Central memory CD8-positive, alpha-beta T cell (primary cell): Measurements from ENCODE around the gene DENND2A.
"Not testable (repeated sequence)": the region's sequence is repeated elsewhere in the genome, so short reads cannot be mapped to it uniquely, and the experiment has no call there.

Experiments used
- ATAC-seq: fragments of 150-1000 bp; cut with Tn5 transposase; replicated peaks from 2 replicates; pipeline ENCODE4 v1.10.0; 2022; ENCODE audit warnings: mild to moderate bottlenecking, moderate FRiP score, moderate number of reproducible peaks; ENCODE audit not compliant: poor library complexity, severe bottlenecking; ENCODE audit errors: extremely low read depth
- DNase-seq, 2 donors: peaks; one replicate each; pipeline ENCODE4 v3.0.0; 2021; ENCODE audit warnings: low spot score in 2 of 2
- H3K27ac Mint-ChIP-seq: one replicate; pipeline ENCODE4 v1.8.0; 2022; ENCODE audit warnings: low read depth, mild to moderate bottlenecking, moderate library complexity, mixed read lengths
- H3K27me3 Mint-ChIP-seq: one replicate; pipeline ENCODE4 v1.8.0; 2022; ENCODE audit warnings: mixed read lengths
- H3K36me3 Mint-ChIP-seq: one replicate; pipeline ENCODE4 v1.8.0; 2022; ENCODE audit warnings: mild to moderate bottlenecking, moderate library complexity, mixed read lengths; ENCODE audit not compliant: insufficient read depth
- H3K4me1 Mint-ChIP-seq: one replicate; pipeline ENCODE4 v1.8.0; 2022; ENCODE audit warnings: mixed read lengths
- H3K4me3 Mint-ChIP-seq: one replicate; pipeline ENCODE4 v1.8.0; 2022; ENCODE audit warnings: mild to moderate bottlenecking, moderate library complexity, mixed read lengths
- H3K9me3 Mint-ChIP-seq: one replicate; pipeline ENCODE4 v1.8.0; 2022; ENCODE audit warnings: mixed read lengths

The DENND2A gene

DNA sequence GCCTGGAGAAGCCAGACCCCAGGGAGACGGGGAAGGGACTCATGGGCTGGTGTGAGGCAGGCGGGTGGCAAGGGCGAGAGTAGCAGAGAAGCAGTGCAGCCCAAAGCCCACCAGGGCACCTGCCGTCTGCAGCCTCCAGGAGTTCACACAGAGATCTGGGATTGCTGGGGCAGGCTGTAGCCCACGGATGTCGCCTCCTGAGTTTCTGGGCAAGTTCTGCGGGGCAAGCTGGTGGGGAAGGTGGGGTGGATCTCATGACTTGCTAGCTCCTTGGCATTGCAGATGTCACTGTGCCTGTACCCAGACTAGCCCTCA, 38.2 kb upstream of the DENND2A start:
- Mint-ChIP-seq H3K27me3 (no peaks in the 10 kb centered on the region), H3K9me3 (no peaks in the 10 kb centered on the region), H3K36me3 (peaks cover 49% of the 10 kb centered on the region), H3K27ac (no peak overlapping the region), H3K4me3 (no peak overlapping the region), H3K4me1 (peaks cover 35% of the 10 kb centered on the region)
- no peak for DNase-seq
- ATAC-seq = no peak

DNA sequence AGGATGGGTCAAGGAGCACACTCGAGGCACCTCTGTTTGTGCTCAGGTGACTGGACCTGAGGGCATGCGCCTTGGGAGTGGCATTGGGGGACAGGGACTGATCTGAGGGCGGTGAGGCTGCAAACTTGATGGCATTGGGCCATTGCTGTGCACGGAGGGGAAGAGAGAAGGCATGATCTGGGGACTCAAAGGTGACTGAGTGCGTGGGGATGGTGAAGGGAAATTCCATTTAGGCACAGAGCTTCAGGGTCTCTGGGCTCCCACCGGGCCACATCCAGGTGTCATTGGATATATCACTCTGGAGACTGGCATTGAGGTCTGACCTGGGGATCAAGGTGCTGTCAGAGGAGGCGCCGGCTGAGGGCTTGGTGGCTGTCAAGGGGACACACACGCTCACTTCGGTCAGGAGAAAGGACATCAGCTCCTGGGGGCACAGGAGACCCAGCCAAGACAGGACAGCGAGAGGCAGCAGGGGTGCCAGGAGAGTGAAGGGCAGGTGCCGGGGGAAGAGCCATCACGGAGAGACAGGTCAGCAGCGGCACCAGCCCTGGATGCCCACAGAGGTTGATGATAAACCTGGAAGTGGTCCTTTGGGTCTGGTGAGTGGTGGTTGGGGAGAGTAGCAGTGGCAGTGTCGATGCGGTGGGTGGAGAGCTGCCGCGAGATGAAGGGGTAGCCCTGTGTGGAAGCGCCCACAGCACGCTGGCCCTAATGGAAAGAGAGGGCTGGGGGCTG, 37.6 kb upstream of the DENND2A start:
- no peaks in the 10 kb centered on the region for H3K9me3 Mint-ChIP-seq
- H3K4me1 Mint-ChIP-seq = peaks cover 35% of the 10 kb centered on the region
- peak overlapping the region; percentile 44 for H3K27ac Mint-ChIP-seq
- H3K27me3 Mint-ChIP-seq = no peaks in the 10 kb centered on the region
- ATAC-seq (no peak), DNase-seq (no peak)
- H3K36me3 Mint-ChIP-seq = peaks cover 49% of the 10 kb centered on the region
- H3K4me3 Mint-ChIP-seq = no peak overlapping the region

DNA sequence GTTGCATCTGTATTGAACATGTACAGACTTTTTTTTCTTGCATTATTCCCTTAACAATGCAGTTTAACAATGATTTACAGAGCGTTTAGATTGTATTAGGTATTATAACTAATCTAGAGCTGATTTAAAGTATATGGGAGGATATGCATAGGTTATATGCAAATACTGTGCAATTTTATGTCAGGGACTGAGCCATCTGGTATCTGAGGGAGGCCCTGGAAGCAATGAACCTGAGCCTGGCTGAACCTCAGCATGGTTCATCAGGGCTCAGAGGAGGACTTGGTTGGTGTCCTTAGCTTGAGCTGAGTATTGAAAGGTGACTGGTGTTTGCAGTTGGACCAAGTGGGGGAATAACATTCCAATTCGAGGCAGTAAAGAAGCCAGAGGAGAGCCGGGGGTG, 36.9 kb upstream of the DENND2A start:
- peak overlapping the region; percentile 44 for H3K27ac Mint-ChIP-seq
- no peak for ATAC-seq
- H3K4me3 Mint-ChIP-seq = no peak overlapping the region
- peaks cover 35% of the 10 kb centered on the region for H3K4me1 Mint-ChIP-seq
- H3K9me3 Mint-ChIP-seq = no peaks in the 10 kb centered on the region
- peaks cover 45% of the 10 kb centered on the region for H3K36me3 Mint-ChIP-seq
- H3K27me3 Mint-ChIP-seq = no peaks in the 10 kb centered on the region
- DNase-seq = no peak

DNA sequence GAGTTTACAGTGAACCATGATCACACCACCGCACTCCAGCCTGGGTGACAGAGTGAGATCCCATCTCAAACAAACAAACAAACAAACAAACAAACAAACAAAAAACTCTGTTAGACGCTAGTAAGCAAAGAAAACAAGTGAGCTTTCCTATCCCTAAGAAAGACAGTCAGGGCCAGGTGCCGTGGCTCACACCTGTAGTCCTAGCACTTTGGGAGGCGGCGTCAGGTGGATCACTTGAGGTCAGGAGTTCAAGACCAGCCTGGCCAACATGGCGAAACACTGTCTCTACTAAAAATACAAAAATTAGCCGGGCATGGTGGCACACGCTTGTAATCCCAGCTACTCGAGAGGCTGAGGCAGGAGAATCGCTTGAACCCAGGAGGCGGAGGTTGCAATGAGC, 36.3 kb upstream of the DENND2A start:
- not testable (repeated sequence) for H3K9me3 Mint-ChIP-seq, ATAC-seq, H3K27me3 Mint-ChIP-seq, H3K27ac Mint-ChIP-seq, H3K4me3 Mint-ChIP-seq, DNase-seq
- peaks cover 44% of the 10 kb centered on the region for H3K36me3 Mint-ChIP-seq
- H3K4me1 Mint-ChIP-seq = peaks cover 35% of the 10 kb centered on the region

DNA sequence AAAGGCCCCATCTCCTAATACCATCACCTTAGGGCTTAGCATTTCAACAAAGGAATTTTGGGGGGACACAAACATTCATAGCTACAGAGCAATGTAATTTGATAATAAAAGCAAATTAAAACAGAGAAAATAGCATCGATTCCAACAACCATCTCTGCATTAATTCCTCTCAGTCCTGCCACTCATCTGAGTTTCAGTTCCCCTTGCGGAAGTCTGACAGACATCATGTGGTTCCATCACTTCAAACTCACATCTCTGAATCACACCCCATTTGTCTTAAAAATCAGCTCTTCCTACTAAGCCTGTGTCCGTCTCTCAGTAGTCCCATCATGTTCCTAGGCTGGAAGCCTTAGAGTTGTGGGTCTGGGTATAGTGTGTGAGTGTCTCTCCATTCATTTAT, 35.7 kb upstream of the DENND2A start:
- H3K27ac Mint-ChIP-seq = no peak overlapping the region
- H3K9me3 Mint-ChIP-seq = no peaks in the 10 kb centered on the region
- ATAC-seq = no peak
- no peak overlapping the region for H3K4me3 Mint-ChIP-seq
- peaks cover 40% of the 10 kb centered on the region for H3K36me3 Mint-ChIP-seq
- H3K27me3 Mint-ChIP-seq = no peaks in the 10 kb centered on the region
- DNase-seq = no peak
- peaks cover 35% of the 10 kb centered on the region for H3K4me1 Mint-ChIP-seq

DNA sequence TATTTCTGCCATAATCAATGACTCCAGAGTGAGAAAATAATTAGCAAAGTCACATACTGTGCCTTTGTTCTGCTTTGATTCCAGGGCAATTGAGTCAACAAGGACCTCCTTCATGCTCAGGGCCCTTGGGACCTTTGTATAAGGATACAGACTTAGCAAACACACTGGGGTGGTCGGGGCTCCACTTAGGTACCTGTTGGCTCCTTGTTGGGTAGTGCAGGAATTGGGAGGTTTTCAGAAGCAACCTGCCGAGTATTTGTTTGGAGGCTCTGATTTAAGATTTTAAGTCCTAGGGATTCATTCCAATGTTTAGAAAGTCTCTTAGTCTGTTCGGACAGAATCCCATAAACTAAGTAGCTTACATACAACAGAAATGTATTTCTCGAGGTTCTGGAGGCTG, 35.1 kb upstream of the DENND2A start:
- H3K4me3 Mint-ChIP-seq = no peak overlapping the region
- H3K9me3 Mint-ChIP-seq = no peaks in the 10 kb centered on the region
- no peaks in the 10 kb centered on the region for H3K27me3 Mint-ChIP-seq
- H3K4me1 Mint-ChIP-seq = peaks cover 35% of the 10 kb centered on the region
- DNase-seq (no peak), ATAC-seq (no peak)
- no peak overlapping the region for H3K27ac Mint-ChIP-seq
- peaks cover 37% of the 10 kb centered on the region for H3K36me3 Mint-ChIP-seq

DNA sequence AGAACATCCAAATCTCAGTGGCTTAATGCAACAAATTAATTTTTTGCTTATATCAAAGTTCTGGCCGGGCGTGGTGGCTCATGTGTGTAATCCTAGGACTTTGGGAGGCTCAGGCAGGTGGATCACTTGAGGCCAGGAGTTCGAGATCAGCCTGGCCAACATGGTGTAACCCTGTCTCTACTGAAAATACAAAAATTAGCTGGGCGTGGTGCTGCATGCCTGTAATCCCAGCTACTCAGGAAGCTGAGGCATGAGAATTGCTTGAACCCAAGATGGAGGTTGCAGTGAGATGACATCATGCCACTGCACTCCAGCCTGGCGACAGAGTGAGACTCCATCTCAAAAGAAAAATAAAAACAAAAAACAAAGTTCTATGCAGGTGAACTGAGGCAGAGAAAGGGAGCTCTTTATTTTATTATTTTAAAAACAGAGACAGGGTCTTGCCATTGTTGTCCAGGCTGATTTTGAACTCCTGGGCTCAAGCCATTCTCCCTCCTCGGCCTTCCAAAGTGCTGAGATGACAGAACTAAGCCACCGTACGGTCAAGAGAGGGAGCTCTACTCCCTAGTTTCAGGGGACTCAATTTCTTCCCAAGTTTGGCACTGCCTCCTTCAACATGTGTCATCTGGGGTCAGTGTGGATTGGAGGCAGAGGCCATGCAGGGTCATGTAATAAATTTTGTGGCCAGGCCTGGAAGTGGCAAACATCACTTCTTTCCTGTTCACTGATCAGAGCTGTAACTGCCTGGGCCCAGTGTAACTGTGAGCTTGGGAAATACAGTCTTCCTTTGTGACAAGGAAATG, 34.5 kb upstream of the DENND2A start:
- Mint-ChIP-seq H3K27me3 (no peaks in the 10 kb centered on the region), H3K9me3 (no peaks in the 10 kb centered on the region), H3K4me1 (peaks cover 35% of the 10 kb centered on the region), H3K27ac (no peak overlapping the region), H3K4me3 (peak overlapping the region; percentile 86), H3K36me3 (peaks cover 31% of the 10 kb centered on the region)
- DNase-seq = no peak
- no peak for ATAC-seq

DNA sequence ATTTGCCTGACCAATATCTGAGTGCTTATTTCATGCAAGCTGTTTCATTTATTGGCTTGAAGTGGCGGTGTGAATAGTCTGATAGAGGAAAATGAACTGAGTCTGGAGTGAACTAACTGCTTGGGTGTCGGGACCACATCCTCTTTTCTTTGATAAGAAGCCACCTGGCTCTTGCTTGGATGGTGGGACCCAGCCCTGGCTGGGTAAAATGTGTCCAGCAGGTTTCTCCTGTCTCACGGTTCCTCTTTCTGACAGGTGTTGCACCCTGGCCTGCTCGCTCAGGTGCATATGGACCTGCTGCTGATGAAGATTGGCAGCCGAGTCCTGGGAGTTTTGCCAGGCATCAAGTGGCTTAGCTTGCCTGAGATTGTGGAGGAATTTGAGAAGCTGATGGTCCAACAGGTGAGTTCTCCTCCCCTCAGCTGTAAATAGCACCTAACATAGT, 33.8 kb upstream of the DENND2A start:
- peaks cover 25% of the 10 kb centered on the region for H3K36me3 Mint-ChIP-seq
- H3K27me3 Mint-ChIP-seq = no peaks in the 10 kb centered on the region
- ATAC-seq = no peak
- DNase-seq = no peak
- no peaks in the 10 kb centered on the region for H3K9me3 Mint-ChIP-seq
- peak overlapping the region; percentile 86 for H3K4me3 Mint-ChIP-seq
- peaks cover 35% of the 10 kb centered on the region for H3K4me1 Mint-ChIP-seq
- peak overlapping the region; percentile 91 for H3K27ac Mint-ChIP-seq

DNA sequence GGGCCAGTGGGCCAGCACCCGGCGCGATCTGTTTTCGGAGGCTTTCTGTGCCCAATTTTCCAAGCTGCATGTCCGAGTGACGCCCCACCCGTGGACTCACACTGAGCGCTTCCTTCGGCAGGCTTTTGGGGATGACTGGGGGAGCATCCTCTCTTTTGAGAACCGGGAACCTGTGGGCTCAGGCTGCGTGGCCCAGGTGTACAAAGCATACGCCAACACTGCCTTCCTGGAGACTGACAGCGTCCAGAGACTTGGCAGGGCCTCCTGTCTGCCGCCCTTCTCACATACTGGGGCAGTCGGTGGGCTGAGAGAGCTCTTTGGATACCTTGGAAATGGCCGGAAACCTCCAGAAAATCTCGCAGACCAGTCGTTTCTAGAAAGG, 33.2 kb upstream of the DENND2A start:
- no peaks in the 10 kb centered on the region for H3K9me3 Mint-ChIP-seq
- peaks cover 35% of the 10 kb centered on the region for H3K4me1 Mint-ChIP-seq
- H3K27ac Mint-ChIP-seq = peak overlapping the region; percentile 91
- no peak for DNase-seq
- ATAC-seq = no peak
- H3K4me3 Mint-ChIP-seq = peak overlapping the region; percentile 86
- peaks cover 21% of the 10 kb centered on the region for H3K36me3 Mint-ChIP-seq
- H3K27me3 Mint-ChIP-seq = no peaks in the 10 kb centered on the region

DNA sequence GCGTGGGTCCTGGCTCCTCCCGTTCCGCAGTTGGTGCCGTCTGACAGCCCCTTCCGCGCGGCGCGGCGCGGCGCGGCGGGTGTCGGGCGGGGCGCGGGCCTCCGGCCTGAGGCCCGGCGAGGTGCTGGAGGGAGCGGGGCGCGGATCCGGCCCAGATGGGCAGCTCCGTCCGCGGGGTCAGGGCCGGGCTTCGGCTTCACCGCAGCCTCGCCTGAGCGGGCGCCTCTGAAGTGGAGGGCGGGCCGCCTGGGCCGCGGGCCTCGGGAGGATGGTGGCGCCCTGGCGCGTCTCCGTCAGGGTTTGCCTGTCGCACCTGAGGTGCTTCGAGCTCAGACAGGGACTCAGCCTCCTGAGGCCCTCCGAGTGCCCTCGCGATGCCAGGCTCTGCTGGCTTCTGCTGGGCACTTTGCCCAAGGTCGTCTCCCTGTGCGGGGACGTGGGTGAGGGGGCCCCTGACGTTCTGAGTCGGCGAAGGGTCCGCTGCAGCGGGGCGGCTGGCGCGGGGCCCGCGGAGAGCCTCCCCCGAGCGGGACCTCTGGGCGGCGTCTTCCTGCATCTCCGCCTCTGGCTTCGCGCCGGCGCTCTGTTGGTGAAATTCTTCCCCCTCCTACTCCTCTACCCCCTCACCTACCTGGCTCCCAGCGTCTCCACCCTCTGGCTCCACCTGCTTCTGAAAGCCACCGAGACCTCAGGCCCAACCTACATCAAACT, 32.6 kb upstream of the DENND2A start:
- peak; percentile 78 for ATAC-seq
- H3K27ac Mint-ChIP-seq = peak overlapping the region; percentile 91
- peaks cover 16% of the 10 kb centered on the region for H3K36me3 Mint-ChIP-seq
- H3K27me3 Mint-ChIP-seq = no peaks in the 10 kb centered on the region
- peak overlapping the region; percentile 86 for H3K4me3 Mint-ChIP-seq
- no peaks in the 10 kb centered on the region for H3K9me3 Mint-ChIP-seq
- peak; percentile 50 to 52 for DNase-seq
- H3K4me1 Mint-ChIP-seq = peaks cover 31% of the 10 kb centered on the region

DNA sequence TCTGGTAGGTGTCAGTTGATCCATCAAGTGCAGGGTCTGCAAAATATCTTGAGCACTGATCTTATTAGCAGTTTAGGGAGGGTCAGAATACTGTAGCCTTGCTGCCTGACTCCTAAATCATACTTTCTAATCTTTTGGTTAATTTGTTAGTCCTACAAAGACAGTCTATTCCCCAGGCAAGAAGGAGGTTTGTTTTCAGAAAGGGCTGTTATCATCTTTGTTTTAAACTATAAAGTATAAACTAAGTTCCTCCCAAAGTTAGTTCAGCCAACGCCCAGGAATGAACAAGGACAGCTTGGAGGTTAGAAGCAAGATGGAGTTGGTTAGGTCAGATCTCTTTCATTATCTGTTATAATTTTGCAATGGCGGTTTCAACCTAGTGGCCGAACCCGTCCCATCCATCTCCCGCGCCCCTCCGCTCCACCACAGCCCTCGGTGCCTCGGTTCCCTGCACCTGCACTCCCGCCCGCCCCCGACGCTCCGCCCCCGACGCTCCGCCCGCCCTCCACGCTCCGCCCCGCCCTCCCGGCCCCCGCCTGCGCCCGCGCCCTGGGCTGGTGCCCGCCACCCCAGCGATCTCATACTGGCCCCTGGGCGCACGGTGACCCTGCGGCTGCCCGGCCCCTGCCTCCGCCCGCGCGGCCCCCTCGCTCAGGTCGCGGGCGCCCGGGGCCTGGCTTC, 31.9 kb upstream of the DENND2A start, which contains the start of gene ADCK2:
TSS of gene ADCK2 (plus strand) at position 564 of the 681 bp plus-strand sequence. CDS start 386 bp downstream, outside the sequence.
- no peaks in the 10 kb centered on the region for H3K27me3 Mint-ChIP-seq
- peaks cover 24% of the 10 kb centered on the region for H3K4me1 Mint-ChIP-seq
- H3K4me3 Mint-ChIP-seq = peak within 1 kb of the TSS; percentile 86
- H3K9me3 Mint-ChIP-seq = no peaks in the 10 kb centered on the region
- peak in 1 of 2 donors; percentile 33 for DNase-seq
- peak within 1 kb of the TSS; percentile 91 for H3K27ac Mint-ChIP-seq
- ATAC-seq = peak; percentile 74
- peaks cover 10% of the 10 kb centered on the region for H3K36me3 Mint-ChIP-seq

DNA sequence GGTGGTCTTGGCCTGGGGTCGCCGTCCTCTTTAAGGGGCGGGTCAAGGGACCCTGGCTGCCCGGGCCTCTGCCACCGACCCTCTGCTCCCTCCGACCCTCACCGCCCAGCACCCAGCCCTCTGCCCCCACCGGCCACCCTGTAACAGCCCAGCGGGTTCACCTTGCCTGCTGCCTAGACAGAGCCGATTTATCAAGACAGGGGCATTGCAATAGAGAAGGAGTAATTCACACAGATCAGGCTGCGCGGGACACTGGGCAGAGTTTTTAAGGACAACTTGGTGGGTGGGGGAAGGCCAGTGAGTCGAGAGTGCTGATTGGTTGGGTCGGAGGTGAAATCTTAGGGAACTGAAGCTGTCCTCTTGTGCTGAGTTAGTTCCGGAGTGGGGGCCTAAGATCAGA, 31.4 kb upstream of the DENND2A start:
- H3K27me3 Mint-ChIP-seq = no peaks in the 10 kb centered on the region

More for the DNA sequence above, 31.4 kb upstream of the DENND2A start:
- DNase-seq (no peak), ATAC-seq (no peak)
- peaks cover 10% of the 10 kb centered on the region for H3K36me3 Mint-ChIP-seq
- H3K9me3 Mint-ChIP-seq = no peaks in the 10 kb centered on the region
- H3K4me1 Mint-ChIP-seq = peaks cover 22% of the 10 kb centered on the region
- H3K27ac Mint-ChIP-seq = no peak overlapping the region
- H3K4me3 Mint-ChIP-seq = peak overlapping the region; percentile 86
